ENCODE data around the gene TFF2. TPM values are rescaled to one million over a fixed set of nuclear protein-coding genes. Genes with fewer than 3 reads are reported as not detected.

TFF2 gene
- total and polyA plus RNA-seq, 2 of the 4 experiments (the other 2 are of a cell fraction), result not detected

DNA sequence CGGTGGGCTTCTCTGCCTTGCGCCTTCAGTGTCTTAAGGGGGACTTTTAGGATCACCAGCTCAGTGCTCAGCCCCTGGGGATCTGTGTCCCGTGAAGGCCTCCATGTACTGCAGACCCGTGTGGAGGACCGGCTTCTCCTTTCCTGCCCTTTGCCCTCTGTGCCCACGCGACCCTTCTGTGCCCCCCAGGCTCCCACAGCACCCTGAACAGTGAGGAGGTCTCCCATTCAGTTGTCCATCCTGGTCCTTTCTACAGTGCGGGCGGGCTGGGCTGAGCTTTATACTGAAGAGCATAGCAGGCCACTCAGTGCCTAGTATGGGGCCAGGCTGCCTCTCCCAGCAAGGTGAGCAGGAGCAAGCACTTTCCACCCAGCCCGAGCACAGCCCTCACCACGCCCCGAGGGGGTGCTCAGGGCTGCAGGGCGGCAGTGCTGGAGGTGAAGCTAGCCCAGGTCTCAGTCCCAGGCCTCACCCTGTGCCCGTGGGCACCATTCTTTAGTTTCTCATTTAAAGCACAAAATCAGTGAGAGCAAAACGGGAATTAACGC is 23.2 kb upstream of the TFF2 start:
- H3K4me1 ChIP-seq (ENCODE audit: control insufficient read depth, insufficient read depth, low read length), result no peaks in the 10 kb centered on the region
- in situ Hi-C loops (cut with MboI; ENCODE audit: low sequenced_read_pairs) (no loop called here), intact Hi-C loops (cut with micrococcal nuclease) (no loop called here), dilution Hi-C loops (cut with HindIII; ENCODE audit: low sequenced_read_pairs, unreplicated experiment) (no loop called here)
- no peaks in the 10 kb centered on the region for H3K36me3 ChIP-seq (ENCODE audit: control insufficient read depth, insufficient read depth, low read length)
- H3K27ac ChIP-seq (ENCODE audit: insufficient read depth, low read length), result no peak overlapping the region
- H3K27me3 ChIP-seq (ENCODE audit: control insufficient read depth, insufficient read depth, low read length), result peaks cover 26% of the 10 kb centered on the region; the same call in 1 of the 2 replicates
- ChIA-PET POLR2A (ENCODE audit: unreplicated experiment) (no interaction called here), CTCF (no interaction called here)
- no peak overlapping the region for H2BK5ac ChIP-seq (ENCODE audit: low read depth, low read length, poor library complexity, severe bottlenecking)
- H4K91ac ChIP-seq (ENCODE audit: insufficient read depth, low read depth, low read length), result no peak overlapping the region
- no peak for TF ChIP-seq RAD21 (IDR thresholded peaks at IDR 0.05; ENCODE audit: low read length)
- TF ChIP-seq MXI1 (IDR thresholded peaks at IDR 0.05; ENCODE audit: borderline replicate concordance, low read depth, low read length), result no peak
- TF ChIP-seq, protein P1, sequence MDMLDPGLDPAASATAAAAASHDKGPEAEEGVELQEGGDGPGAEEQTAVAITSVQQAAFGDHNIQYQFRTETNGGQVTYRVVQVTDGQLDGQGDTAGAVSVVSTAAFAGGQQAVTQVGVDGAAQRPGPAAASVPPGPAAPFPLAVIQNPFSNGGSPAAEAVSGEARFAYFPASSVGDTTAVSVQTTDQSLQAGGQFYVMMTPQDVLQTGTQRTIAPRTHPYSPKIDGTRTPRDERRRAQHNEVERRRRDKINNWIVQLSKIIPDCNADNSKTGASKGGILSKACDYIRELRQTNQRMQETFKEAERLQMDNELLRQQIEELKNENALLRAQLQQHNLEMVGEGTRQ (IDR thresholded peaks at IDR 0.05; ENCODE audit: low read depth, low read length), result no peak
- TF ChIP-seq, protein P2, sequence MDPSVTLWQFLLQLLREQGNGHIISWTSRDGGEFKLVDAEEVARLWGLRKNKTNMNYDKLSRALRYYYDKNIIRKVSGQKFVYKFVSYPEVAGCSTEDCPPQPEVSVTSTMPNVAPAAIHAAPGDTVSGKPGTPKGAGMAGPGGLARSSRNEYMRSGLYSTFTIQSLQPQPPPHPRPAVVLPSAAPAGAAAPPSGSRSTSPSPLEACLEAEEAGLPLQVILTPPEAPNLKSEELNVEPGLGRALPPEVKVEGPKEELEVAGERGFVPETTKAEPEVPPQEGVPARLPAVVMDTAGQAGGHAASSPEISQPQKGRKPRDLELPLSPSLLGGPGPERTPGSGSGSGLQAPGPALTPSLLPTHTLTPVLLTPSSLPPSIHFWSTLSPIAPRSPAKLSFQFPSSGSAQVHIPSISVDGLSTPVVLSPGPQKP (IDR thresholded peaks at IDR 0.05; ENCODE audit: borderline replicate concordance, low read depth, low read length), result no peak
- TF ChIP-seq MAFK (IDR thresholded peaks at IDR 0.05; ENCODE audit: low read depth, low read length), result no peak
- no peak for TF ChIP-seq RFX5 (IDR thresholded peaks at IDR 0.05; ENCODE audit: low read depth, low read length)
- TF ChIP-seq MAZ (IDR thresholded peaks at IDR 0.05; ENCODE audit: borderline replicate concordance, low read depth, low read length), result no peak
- no peaks in the 10 kb centered on the region for H3K79me1 ChIP-seq (ENCODE audit: low read depth in 1 of 2, low read length in 2 of 2)
- H3K18ac ChIP-seq (ENCODE audit: low read depth, low read length), result no peak overlapping the region
- DNase-seq (no peak), ATAC-seq (ENCODE audit: low read depth) (no peak)
- no peak overlapping the region for H4K8ac ChIP-seq (ENCODE audit: low read depth in 2 of 2, low read length in 2 of 2)
- H2BK15ac ChIP-seq (ENCODE audit: low read depth, low read length), result no peak overlapping the region
- H3K9me3 ChIP-seq (ENCODE audit: control insufficient read depth, insufficient read depth, low read length), result no peaks in the 10 kb centered on the region
- no peak overlapping the region for H3K4me3 ChIP-seq (ENCODE audit: insufficient read depth, low read depth, low read length)
- H3K4ac ChIP-seq (ENCODE audit: low read depth, low read length), result no peak overlapping the region
- no peak overlapping the region for H2BK120ac ChIP-seq (ENCODE audit: low read depth, low read length)
- H2AFZ ChIP-seq (replicated peaks; ENCODE audit: low read length, poor library complexity), result no peak overlapping the region
- 48% methylated on average over 7 of the region's 16 CpGs; no CpG with 5 or more reads in 1 of the 2 experiments for WGBS, 2 experiments (ENCODE audit: extremely low coverage in 2 of 2, insufficient read length in 1 of 2)
- no peak overlapping the region for H4K5ac ChIP-seq (ENCODE audit: low read depth, low read length)
- no peak overlapping the region for H2BK20ac ChIP-seq (ENCODE audit: low read depth, low read length)
- no peak overlapping the region for H3K9ac ChIP-seq (ENCODE audit: low read depth, low read length)
- no peak overlapping the region for H2AK5ac ChIP-seq (ENCODE audit: low read depth, low read length)
- BruUV-seq (replicated peaks), result no TSS peak
- H3K4me2 ChIP-seq (ENCODE audit: low read depth, low read length), result no peak overlapping the region
- no peak overlapping the region for H3K56ac ChIP-seq (ENCODE audit: extremely low read depth, insufficient read depth, low read length)
- H4K20me1 ChIP-seq (ENCODE audit: insufficient read depth, low read length), result no peaks in the 10 kb centered on the region
- H3K23ac ChIP-seq (ENCODE audit: low read depth, low read length), result no peak overlapping the region
- no peaks in the 10 kb centered on the region for H3K9me1 ChIP-seq (ENCODE audit: insufficient read depth, low read length)
- no peak overlapping the region for H2AK9ac ChIP-seq (replicated peaks; ENCODE audit: low read depth, low read length, poor library complexity)
- H3K14ac ChIP-seq (replicated peaks; ENCODE audit: low read depth, low read length), result no peak overlapping the region
